Smooth muscle cell (in vitro differentiated cells): ENCODE data around the gene HIPK1. TPM values are rescaled to one million over a fixed set of nuclear protein-coding genes. Genes with fewer than 3 reads are reported as not detected.

Experiments
- DNase-seq: peaks from one replicate; lab custom pipeline; 2025; ENCODE audit not compliant: unreplicated experiment; lab: John Stamatoyannopoulos, UW
- H2AFZ ChIP-seq: fragments of 200-600 bp; sonication (generic); 2 replicates; pipeline ENCODE4 v1.6.0; 2016; ENCODE audit warnings: antibody characterized with exemption, low read depth, mild to moderate bottlenecking
- H3F3A ChIP-seq: fragments of 200-600 bp; sonication (generic); 2 replicates; pipeline ENCODE4 v1.6.0; 2017; ENCODE audit warnings: antibody characterized with exemption, low read depth
- H3K27ac ChIP-seq: fragments of 200-600 bp; sonication (generic); 2 replicates; pipeline ENCODE4 v1.5.1; 2016; ENCODE audit warnings: low read depth, mild to moderate bottlenecking
- H3K27me3 ChIP-seq: fragments of 200-600 bp; sonication (generic); 2 replicates; pipeline ENCODE4 v1.6.1; 2016; ENCODE audit warnings: low read depth, mild to moderate bottlenecking
- H3K36me3 ChIP-seq: fragments of 200-600 bp; sonication (generic); 2 replicates; pipeline ENCODE4 v1.5.1; 2016; ENCODE audit warnings: low read depth
- H3K4me1 ChIP-seq: fragments of 200-600 bp; sonication (generic); 2 replicates; pipeline ENCODE4 v1.5.1; 2016; ENCODE audit warnings: low read depth
- H3K4me2 ChIP-seq: fragments of 200-600 bp; sonication (generic); 2 replicates; pipeline ENCODE4 v1.6.0; 2016; ENCODE audit warnings: mild to moderate bottlenecking
- H3K4me3 ChIP-seq: fragments of 200-600 bp; sonication (generic); 2 replicates; pipeline ENCODE4 v1.5.1; 2016; ENCODE audit warnings: mild to moderate bottlenecking
- H3K79me2 ChIP-seq: fragments of 200-600 bp; sonication (generic); 2 replicates; pipeline ENCODE4 v1.6.0; 2016; ENCODE audit warnings: low read depth, mild to moderate bottlenecking
- H3K9ac ChIP-seq: fragments of 200-600 bp; sonication (generic); 2 replicates; pipeline ENCODE4 v1.6.0; 2016; ENCODE audit warnings: low read depth
- H3K9me3 ChIP-seq: fragments of 200-600 bp; sonication (generic); replicated peaks from 2 replicates; pipeline ENCODE4 v1.5.1; 2016; ENCODE audit warnings: low read depth
- H4K20me1 ChIP-seq: fragments of 200-600 bp; sonication (generic); 2 replicates; pipeline ENCODE4 v1.6.0; 2016; ENCODE audit warnings: low read depth
- CTCF ChIP-seq: fragments of 200-600 bp; sonication (generic); IDR thresholded peaks from 2 replicates; pipeline ENCODE4 v1.5.1; 2017; ENCODE audit warnings: borderline replicate concordance, mild to moderate bottlenecking, antibody characterized with exemption; ENCODE audit not compliant: insufficient read depth, poor library complexity, severe bottlenecking
- WGBS: methylation state at CpG from one replicate; pipeline ENCODE4 v1.1.7; 2016; ENCODE audit warnings: low lambda C conversion rate; 5-methylcytosine and 5-hydroxymethylcytosine counted together
- polyA plus RNA-seq: library from polyadenylated mRNA; unstranded; fragments of >200 nt; fragmentation: Nextera tagmentation; extraction: Ambion mirVana; gene quantifications from 2 replicates; pipeline ENCODE4 v1.2.1, GENCODE V29; 2016
- total RNA-seq: library from RNA; depleted of rRNA; stranded (reverse); fragments of >200 nt; gene quantifications from 2 replicates; pipeline ENCODE4 v1.2.3, GENCODE V29; 2014

HIPK1 gene
- total and polyA plus RNA-seq, 2 experiments from 2014 or later = 12.0 to 34.2 TPM

GRCh38 chr1:113913887-113914664, 15.0 kb upstream of the HIPK1 start:
- Histone ChIP-seq H2AFZ (no peak overlapping the region), H3K9ac (no peak overlapping the region), H3K9me3 (no peaks in the 10 kb centered on the region), H3K79me2 (no peaks in the 10 kb centered on the region), H3F3A (no peaks in the 10 kb centered on the region), H3K27ac (no peak overlapping the region), H4K20me1 (no peaks in the 10 kb centered on the region), H3K4me1 (no peaks in the 10 kb centered on the region), H3K27me3 (no peaks in the 10 kb centered on the region), H3K36me3 (no peaks in the 10 kb centered on the region), H3K4me2 (no peak overlapping the region), H3K4me3 (no peak overlapping the region)
- no peak for TF ChIP-seq CTCF
- no peak for DNase-seq
- WGBS = 95% methylated on average over 5 of the region's 5 CpGs

DNA sequence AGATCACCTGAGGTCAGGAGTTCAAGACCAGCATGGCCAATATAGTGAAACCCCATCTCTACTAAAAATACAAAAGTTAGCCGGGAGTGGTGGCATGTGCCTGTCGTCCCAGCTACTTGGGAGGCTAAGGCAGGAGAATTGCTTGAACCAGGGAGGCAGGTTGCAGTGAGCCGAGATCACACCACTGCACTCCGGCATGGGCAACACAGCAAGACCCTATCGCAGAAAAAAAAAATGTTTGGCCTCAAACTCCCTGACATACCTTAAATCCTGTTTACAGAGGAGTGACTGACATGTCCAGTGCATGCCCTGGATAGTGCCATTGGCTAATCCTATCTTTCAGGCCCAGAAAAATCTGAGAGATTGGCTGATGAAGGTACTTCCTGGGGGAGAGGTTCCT, 12.2 kb upstream of the HIPK1 start:
- Histone ChIP-seq H3K4me1 (no peaks in the 10 kb centered on the region), H3K27me3 (no peaks in the 10 kb centered on the region), H3K4me2 (no peak overlapping the region), H3K27ac (no peak overlapping the region), H4K20me1 (no peaks in the 10 kb centered on the region), H3K36me3 (no peaks in the 10 kb centered on the region), H2AFZ (no peak overlapping the region), H3K4me3 (no peak overlapping the region), H3K79me2 (no peaks in the 10 kb centered on the region), H3F3A (no peaks in the 10 kb centered on the region), H3K9ac (no peak overlapping the region), H3K9me3 (no peaks in the 10 kb centered on the region)
- WGBS = 91% methylated on average over 5 of the region's 5 CpGs
- DNase-seq = no peak
- no peak for TF ChIP-seq CTCF

DNA sequence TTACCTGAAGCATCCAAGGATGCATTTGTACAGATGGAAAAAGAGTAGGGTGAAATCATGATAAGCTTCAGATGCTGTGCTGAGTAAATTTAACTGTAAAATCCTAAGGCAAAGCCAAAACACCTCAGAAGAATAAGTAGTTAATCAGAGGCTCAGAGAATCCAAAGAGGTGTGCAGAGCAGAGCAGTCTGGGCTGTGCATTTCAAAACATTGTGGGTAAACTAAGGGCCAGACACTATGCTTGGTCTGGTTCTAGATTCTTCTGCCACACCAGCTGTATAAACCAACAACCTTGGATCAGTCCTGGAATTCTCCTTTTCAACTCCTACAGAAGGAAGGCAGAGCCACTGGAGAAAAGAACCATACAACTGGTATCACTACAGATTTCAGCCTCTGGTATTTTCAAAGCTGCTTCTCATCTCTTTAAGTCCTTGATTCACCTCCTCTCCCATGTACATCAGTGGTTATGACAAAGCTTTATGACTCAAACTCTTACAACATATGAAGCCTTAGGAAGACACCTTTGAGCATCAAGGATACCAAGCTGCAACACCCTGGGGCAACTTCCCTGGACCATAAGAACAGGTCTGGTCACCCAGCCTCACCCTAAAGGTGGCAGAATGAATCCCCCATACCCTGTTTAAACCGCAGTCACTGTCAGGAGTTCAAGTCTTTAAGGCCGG, 11.6 kb upstream of the HIPK1 start:
- 85% methylated on average over 2 of the region's 2 CpGs for WGBS
- H3K4me2 ChIP-seq = no peak overlapping the region
- no peak for DNase-seq

More for the DNA sequence above, 11.6 kb upstream of the HIPK1 start:
- TF ChIP-seq CTCF = no peak
- Histone ChIP-seq H3K79me2 (no peaks in the 10 kb centered on the region), H3K27me3 (no peaks in the 10 kb centered on the region), H3K27ac (no peak overlapping the region), H3F3A (no peaks in the 10 kb centered on the region), H3K4me1 (no peaks in the 10 kb centered on the region), H3K9ac (no peak overlapping the region), H3K36me3 (no peaks in the 10 kb centered on the region), H4K20me1 (no peaks in the 10 kb centered on the region), H3K4me3 (no peak overlapping the region), H3K9me3 (no peaks in the 10 kb centered on the region), H2AFZ (no peak overlapping the region)
